HCT116 (cell line): ENCODE data around the gene ENOSF1.

ENCODE experiments used
- CTCF ChIP-seq, 3 experiments: fragments of 200-600 bp in 1 of 3; sonication (generic) in 1 of 3; IDR thresholded peaks in 2 of 3; conservative IDR thresholded peaks in 1 of 3; 2 replicates each; pipeline ENCODE4 v1.5.1; 2012 to 2017; ENCODE audit warnings: low read depth in 2 of 3, low read length in 2 of 3, antibody characterized with exemption in 1 of 3, borderline replicate concordance in 1 of 3, control low read depth in 1 of 3, mild to moderate bottlenecking in 1 of 3, mixed read lengths in 1 of 3, mixed run types in 1 of 3, moderate library complexity in 1 of 3; ENCODE audit not compliant: insufficient read depth in 1 of 3
- POLR2A ChIP-seq: IDR thresholded peaks from 2 replicates; pipeline ENCODE4 v1.7.0; 2011; ENCODE audit warnings: borderline replicate concordance; ENCODE audit not compliant: insufficient read depth, insufficient read length; ENCODE audit errors: extremely low read depth
- YY1 ChIP-seq: IDR thresholded peaks from 2 replicates; pipeline ENCODE4 v1.6.1; 2011; ENCODE audit warnings: low read length, low read depth, moderate library complexity, mild to moderate bottlenecking; ENCODE audit not compliant: insufficient replicate concordance; ENCODE audit errors: extremely low read depth

GRCh38 chr18:686339-687111 is 25.9 kb downstream of the ENOSF1 start:
- TF ChIP-seq CTCF (IDR thresholded peaks at IDR 0.05 in 2 of 3, conservative IDR thresholded peaks at IDR 0.05 in 1 of 3; ENCODE audit: borderline replicate concordance in 1 of 3, insufficient read depth in 1 of 3, low read depth in 2 of 3, low read length in 2 of 3) = no peak
- TF ChIP-seq YY1 = no peak
- TF ChIP-seq POLR2A = no peak
